Esophagus (tissue), 2 donors: ENCODE results near the gene CDK14. TPM values are rescaled to one million over a fixed set of nuclear protein-coding genes. Genes with fewer than 3 reads are reported as not detected.
"Not testable (repeated sequence)": the region's sequence is repeated elsewhere in the genome, so short reads cannot be mapped to it uniquely, and the experiment has no call there.

ENCODE experiments used
- H3K27ac ChIP-seq, 2 donors: one replicate each; pipeline ENCODE4 v1.5.1; 2013; ENCODE audit warnings: low read depth in 2 of 2, mild to moderate bottlenecking in 2 of 2, inconsistent platforms in 1 of 2, low read length in 1 of 2, moderate library complexity in 1 of 2
- H3K27me3 ChIP-seq, 2 donors: one replicate each; pipeline ENCODE4 v1.6.1; 2013; ENCODE audit warnings: low read length in 2 of 2, control low read depth in 1 of 2, mild to moderate bottlenecking in 1 of 2; ENCODE audit not compliant: insufficient read depth in 2 of 2, control insufficient read depth in 1 of 2
- H3K36me3 ChIP-seq, 2 donors: one replicate each; pipeline ENCODE4 v1.6.1; 2013; ENCODE audit warnings: low read length in 1 of 2; ENCODE audit not compliant: control insufficient read depth in 2 of 2, insufficient read depth in 2 of 2
- H3K4me1 ChIP-seq, 2 donors: one replicate each; pipeline ENCODE4 v1.6.1; 2013; ENCODE audit warnings: low read length in 1 of 2; ENCODE audit not compliant: control insufficient read depth in 2 of 2, insufficient read depth in 2 of 2
- H3K4me3 ChIP-seq, 2 donors: one replicate each; pipeline ENCODE4 v1.5.1; 2013; ENCODE audit warnings: low read length in 2 of 2, mild to moderate bottlenecking in 2 of 2, low read depth in 1 of 2, moderate library complexity in 1 of 2
- H3K9me3 ChIP-seq, 2 donors: one replicate each; pipeline ENCODE4 v1.6.1; 2013; ENCODE audit warnings: mild to moderate bottlenecking in 2 of 2, low read depth in 1 of 2, low read length in 1 of 2, moderate library complexity in 1 of 2; ENCODE audit not compliant: control insufficient read depth in 2 of 2, insufficient read depth in 1 of 2
- WGBS, 2 donors: extraction: QIAGEN DNeasy Blood & Tissue Kit; methylation state at CpG; one replicate each; pipeline ENCODE4 v1.1.7; 2013; 5-methylcytosine and 5-hydroxymethylcytosine counted together
- polyA plus RNA-seq, 2 donors: library from polyadenylated mRNA; stranded (reverse); fragments of 200-250 nt; gene quantifications; one replicate each; pipeline ENCODE4 v1.2.3, GENCODE V29; 2013
- donor health status: healthy with polysubstance abuse.
- donor health status: Bipolar disorder and iron deficiency.

CDK14 gene
- polyA plus RNA-seq, 2 donors, result 0.51 to 0.59 TPM

DNA sequence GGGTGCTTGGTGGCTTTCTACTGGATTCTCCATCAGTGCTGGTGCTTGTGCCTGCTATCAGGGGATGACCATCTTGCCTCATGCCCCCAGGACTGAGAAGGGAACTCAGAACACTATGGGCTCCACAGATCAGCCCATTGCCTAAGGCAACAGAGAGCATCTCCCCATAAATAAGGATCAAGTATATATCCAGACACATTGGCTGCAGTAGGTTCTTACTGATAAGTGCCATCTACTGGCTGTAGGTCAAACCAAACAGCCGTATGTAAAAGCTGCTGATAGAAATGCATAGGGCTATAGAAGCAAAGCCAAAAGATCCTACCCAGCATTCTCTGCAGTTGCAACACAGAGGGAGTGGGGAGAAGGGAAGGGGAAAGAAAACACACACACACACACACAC is 153.7 kb downstream of the CDK14 start:
- Histone ChIP-seq H3K27me3 (no peaks in the 10 kb centered on the region), H3K9me3 (no peaks in the 10 kb centered on the region), H3K27ac (no peak overlapping the region), H3K4me3 (no peak overlapping the region), H3K36me3 (no peaks in the 10 kb centered on the region), H3K4me1 (peaks cover 0 to 4% of the 10 kb centered on the region in 2 donors)
- 30 to 58% methylated on average over 1 of the region's 1 CpG for WGBS, 2 donors

DNA sequence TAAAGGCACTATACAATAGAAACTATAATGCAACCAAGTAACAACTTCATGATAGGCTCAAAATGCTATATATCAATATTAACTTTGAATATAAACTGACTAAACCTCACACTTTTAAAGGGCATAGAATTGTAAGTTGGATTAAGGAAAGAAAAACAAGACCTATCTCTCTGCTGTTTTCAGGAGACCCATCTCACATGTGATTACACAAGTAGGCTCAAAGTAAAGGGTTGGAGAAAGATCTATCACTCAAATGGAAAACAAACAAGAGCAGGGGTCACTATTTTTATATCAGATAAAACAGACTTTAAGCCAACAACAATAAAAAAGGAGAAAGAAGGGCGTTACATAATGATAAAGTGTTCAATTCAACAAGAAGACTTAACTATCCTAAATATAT is 155.5 kb downstream of the CDK14 start:
- H3K4me3 ChIP-seq, result no peak overlapping the region
- H3K9me3 ChIP-seq, result no peaks in the 10 kb centered on the region
- 72 to 83% methylated on average over 1 of the region's 1 CpG for WGBS, 2 donors

DNA sequence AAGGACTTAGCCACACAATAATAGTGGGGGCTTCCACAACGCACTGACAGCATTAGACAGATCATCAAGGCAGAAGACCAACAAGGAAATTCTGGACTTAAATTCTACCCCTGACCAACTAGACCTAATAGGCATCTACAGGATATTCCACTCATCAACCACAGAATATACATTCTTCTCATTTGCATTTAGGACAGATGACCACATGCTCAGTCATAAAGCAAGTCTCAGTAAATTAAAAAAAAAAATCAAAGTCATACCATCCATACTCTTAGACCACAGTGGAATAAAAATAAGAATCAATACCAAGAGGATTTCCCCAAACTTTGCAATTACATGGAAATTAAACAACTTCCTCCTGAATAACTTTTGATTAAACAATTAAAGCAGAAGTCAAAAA is 155.9 kb downstream of the CDK14 start:
- no peaks in the 10 kb centered on the region for H3K36me3 ChIP-seq
- no peaks in the 10 kb centered on the region for H3K27me3 ChIP-seq
- H3K27ac ChIP-seq, result no peak overlapping the region
- H3K4me3 ChIP-seq, result no peak overlapping the region
- no peaks in the 10 kb centered on the region for H3K9me3 ChIP-seq
- WGBS, 2 donors, result 81 to 92% methylated on average over 1 of the region's 1 CpG
- H3K4me1 ChIP-seq, result peaks cover 0 to 4% of the 10 kb centered on the region in 2 donors

More for the DNA sequence above, 155.5 kb downstream of the CDK14 start:
- H3K4me1 ChIP-seq, result peaks cover 0 to 4% of the 10 kb centered on the region in 2 donors
- no peak overlapping the region for H3K27ac ChIP-seq
- H3K27me3 ChIP-seq, result no peaks in the 10 kb centered on the region
- no peaks in the 10 kb centered on the region for H3K36me3 ChIP-seq

DNA sequence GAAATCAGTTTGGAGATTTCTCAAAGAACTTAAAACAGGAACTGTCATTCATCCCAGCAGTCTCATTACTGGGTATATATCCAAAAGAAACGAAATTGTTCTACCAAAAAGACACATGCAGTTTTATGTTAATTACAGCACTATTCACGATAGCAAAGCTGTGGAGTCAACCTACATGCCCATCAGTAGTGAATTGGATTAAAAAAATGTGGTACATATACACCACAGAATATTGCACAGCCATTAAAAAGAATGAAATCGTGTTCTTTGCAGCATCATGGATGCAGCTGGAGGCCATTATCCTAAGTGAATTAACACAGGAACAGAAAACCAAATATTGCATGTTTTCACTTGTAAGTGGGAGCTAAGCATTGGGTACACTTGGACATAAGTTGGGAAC is 158.9 kb downstream of the CDK14 start:
- Histone ChIP-seq H3K27me3 (no peaks in the 10 kb centered on the region), H3K36me3 (no peaks in the 10 kb centered on the region), H3K4me1 (no peaks in the 10 kb centered on the region), H3K4me3 (no peak overlapping the region), H3K9me3 (no peaks in the 10 kb centered on the region), H3K27ac (no peak overlapping the region)
- WGBS, 2 donors, result 77 to 80% methylated on average over 3 of the region's 3 CpGs

DNA sequence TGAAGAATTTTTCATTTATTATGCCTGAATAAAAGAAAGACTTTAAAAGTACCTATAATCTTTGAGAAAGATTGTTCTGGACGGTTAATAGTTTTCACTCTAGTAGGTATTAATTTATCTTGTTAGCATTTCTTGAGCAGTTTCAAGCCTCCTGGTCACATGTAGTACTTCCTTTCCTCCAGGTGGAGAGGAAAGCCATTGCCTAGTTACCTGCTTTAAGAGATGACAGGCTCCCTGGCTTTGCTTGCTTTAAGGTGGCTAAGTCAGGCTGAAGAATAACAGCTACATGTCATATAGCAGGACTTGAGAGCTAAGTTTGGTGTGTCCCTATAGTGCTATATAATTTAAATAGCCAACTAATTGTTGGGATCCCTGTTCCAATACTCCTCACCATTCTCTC is 160.2 kb downstream of the CDK14 start:
- Histone ChIP-seq H3K4me1 (no peaks in the 10 kb centered on the region), H3K36me3 (no peaks in the 10 kb centered on the region), H3K27me3 (no peaks in the 10 kb centered on the region), H3K9me3 (no peaks in the 10 kb centered on the region), H3K27ac (no peak overlapping the region), H3K4me3 (no peak overlapping the region)
- WGBS, 2 donors, result 78 to 90% methylated on average over 1 of the region's 1 CpG

DNA sequence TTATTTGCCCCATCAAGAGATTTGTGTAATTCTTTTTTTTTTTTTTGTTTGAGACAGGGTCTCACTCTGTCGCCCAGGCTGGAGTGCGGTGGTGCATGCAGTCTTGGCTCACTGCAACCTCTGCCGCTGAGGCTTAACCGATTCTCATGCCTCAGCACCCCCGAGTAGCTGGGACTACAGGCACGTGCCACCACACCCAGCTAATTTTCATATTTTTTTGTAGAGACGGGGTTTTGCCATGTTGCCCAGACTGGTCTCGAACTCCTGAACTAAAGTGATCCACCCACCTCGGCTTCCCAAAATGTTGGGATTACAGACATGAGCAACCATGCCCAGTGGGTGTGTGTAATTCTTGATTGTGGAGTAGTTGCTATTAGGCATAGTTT is 161.4 kb downstream of the CDK14 start:
- WGBS, 2 donors, result 71 to 82% methylated on average over 9 of the region's 9 CpGs
- H3K9me3 ChIP-seq, H3K4me3 ChIP-seq: not testable (repeated sequence)

DNA sequence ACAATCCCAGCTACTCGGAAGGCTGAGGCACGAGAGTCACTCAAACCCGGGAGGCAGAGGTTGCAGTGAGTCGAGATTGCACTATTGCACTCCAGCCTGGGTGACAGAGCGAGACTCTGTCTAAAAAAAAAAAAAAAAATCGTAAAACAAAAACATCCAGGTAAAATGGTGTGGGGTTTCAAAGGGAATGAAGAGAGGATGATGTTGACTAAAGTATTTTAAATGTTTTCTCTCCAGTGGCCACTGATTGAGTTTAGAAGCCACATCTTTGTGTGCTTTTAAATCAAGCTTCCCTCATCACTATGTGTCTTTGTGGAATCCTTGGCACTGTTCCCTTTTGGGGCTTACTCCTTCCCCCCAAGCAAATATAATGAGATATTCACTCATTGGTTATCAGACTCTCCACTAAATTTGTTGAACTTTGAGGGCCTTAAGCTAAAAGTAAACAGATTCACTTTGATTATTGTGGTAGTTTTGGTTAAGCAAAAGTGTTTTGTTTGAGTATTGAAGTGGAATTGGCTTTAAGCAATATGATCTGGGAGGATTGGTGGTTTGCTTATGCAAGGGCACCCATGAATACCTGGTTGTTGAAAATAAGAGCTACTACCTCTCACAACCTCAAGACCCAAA is 162.9 kb downstream of the CDK14 start:
- Histone ChIP-seq H3K4me1 (no peaks in the 10 kb centered on the region), H3K27me3 (no peaks in the 10 kb centered on the region), H3K36me3 (no peaks in the 10 kb centered on the region), H3K27ac (no peak overlapping the region), H3K4me3 (no peak overlapping the region), H3K9me3 (no peaks in the 10 kb centered on the region)
- 79 to 87% methylated on average over 6 of the region's 6 CpGs for WGBS, 2 donors

More for the DNA sequence above, 161.4 kb downstream of the CDK14 start:
- H3K4me1 ChIP-seq, H3K27me3 ChIP-seq, H3K27ac ChIP-seq, H3K36me3 ChIP-seq: not testable (repeated sequence)

DNA sequence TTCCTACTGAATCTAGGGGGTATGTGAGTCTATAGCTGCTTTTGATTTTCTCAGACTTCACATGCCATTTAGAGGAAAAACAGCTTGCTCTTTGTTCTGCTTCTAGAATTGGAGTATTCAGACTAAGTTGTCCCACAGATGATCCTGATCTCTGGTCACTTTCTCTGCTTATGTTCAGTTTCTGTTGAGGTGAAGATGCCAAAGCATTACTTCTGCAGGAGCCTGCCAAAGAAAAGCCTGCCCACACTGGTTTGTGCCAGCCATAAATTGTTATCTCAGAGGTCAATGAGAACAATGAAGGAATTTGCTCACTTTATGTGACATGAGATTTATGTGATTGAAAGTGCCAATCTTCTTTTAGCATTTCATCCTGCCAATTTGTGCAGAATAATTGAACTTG is 163.6 kb downstream of the CDK14 start:
- Histone ChIP-seq H3K9me3 (no peaks in the 10 kb centered on the region), H3K27ac (no peak overlapping the region), H3K36me3 (no peaks in the 10 kb centered on the region), H3K4me3 (no peak overlapping the region), H3K27me3 (no peaks in the 10 kb centered on the region), H3K4me1 (no peaks in the 10 kb centered on the region)

DNA sequence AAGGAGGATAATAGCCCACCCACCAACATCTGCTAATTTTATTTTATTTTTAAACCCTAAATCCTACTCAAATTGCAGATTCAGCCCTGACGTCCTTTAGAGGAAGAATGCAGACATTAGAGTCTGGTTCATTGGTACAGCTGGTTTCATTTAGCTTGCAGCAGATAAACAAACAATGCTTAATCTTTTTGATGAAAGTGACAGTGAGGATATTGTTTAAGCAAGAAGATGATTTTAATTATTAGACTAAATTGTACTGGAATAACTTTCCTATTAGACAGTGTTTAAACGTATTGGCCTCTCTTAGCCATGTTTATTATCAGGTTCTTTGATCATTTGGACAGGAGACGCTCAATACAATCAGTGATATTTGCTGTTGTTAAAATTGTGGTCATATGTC is 164.8 kb downstream of the CDK14 start:
- no peak overlapping the region for H3K4me3 ChIP-seq
- no peaks in the 10 kb centered on the region for H3K4me1 ChIP-seq
- WGBS, 2 donors, result 63 to 70% methylated on average over 3 of the region's 3 CpGs
- H3K27ac ChIP-seq, result no peak overlapping the region
- H3K9me3 ChIP-seq, result no peaks in the 10 kb centered on the region
- H3K36me3 ChIP-seq, result no peaks in the 10 kb centered on the region
- no peaks in the 10 kb centered on the region for H3K27me3 ChIP-seq

DNA sequence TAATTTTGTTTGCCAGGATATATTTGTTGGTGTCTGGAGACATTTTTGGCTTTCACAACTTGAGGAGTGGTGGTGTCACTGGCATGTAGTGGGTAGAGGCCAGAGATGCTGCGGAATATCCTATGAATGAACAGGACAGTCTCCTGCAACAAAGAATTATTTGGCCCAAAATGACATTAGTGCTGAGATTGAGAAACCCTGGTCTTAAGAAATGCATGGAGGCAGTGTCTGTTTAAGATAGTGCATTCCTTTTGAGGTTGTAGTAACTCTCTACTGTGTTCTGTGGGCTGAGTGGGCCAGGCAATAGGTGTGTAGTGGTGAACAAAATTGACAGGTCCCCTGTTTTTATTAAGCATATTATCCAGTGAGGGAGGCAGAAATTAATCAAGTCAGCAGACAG is 165.5 kb downstream of the CDK14 start:
- H3K4me3 ChIP-seq, result no peak overlapping the region

More for the DNA sequence above, 165.5 kb downstream of the CDK14 start:
- 89 to 100% methylated on average over 1 of the region's 1 CpG for WGBS, 2 donors
- Histone ChIP-seq H3K27me3 (no peaks in the 10 kb centered on the region), H3K9me3 (no peaks in the 10 kb centered on the region), H3K27ac (no peak overlapping the region), H3K36me3 (no peaks in the 10 kb centered on the region), H3K4me1 (no peaks in the 10 kb centered on the region)
